Liver (tissue), 9 donors: ENCODE results near the gene SPEN. TPM values are rescaled to one million over a fixed set of nuclear protein-coding genes. Genes with fewer than 3 reads are reported as not detected.
A peak's percentile ranks its signal among the peaks of the same experiment; 100 is the strongest.

Experiments used
- DNase-seq: peaks from one replicate; pipeline ENCODE4 v3.0.0-alpha.2; 2017; ENCODE audit warnings: low spot score
- H3K27ac ChIP-seq, 2 donors: one replicate each; pipeline ENCODE4 v1.7.0; 2013; ENCODE audit warnings: inconsistent platforms in 2 of 2, low read length in 2 of 2, control low read depth in 1 of 2, low read depth in 1 of 2, mild to moderate bottlenecking in 1 of 2
- H3K27me3 ChIP-seq, 4 donors: one replicate each; pipeline versions ENCODE4 v1.6.1 to v1.7.0; 2013; ENCODE audit warnings: low read length in 3 of 4, inconsistent platforms in 1 of 4, mild to moderate bottlenecking in 1 of 4, moderate library complexity in 1 of 4; ENCODE audit not compliant: control insufficient read depth in 4 of 4, insufficient read depth in 4 of 4
- H3K36me3 ChIP-seq, 4 donors: one replicate each; pipeline versions ENCODE4 v1.6.1 to v1.7.0; 2013; ENCODE audit warnings: low read length in 3 of 4, mild to moderate bottlenecking in 3 of 4, low read depth in 1 of 4, moderate library complexity in 1 of 4; ENCODE audit not compliant: control insufficient read depth in 4 of 4, insufficient read depth in 3 of 4
- H3K4me1 ChIP-seq, 4 donors: one replicate each; pipeline versions ENCODE4 v1.6.1 to v1.7.0; 2013; ENCODE audit warnings: low read length in 3 of 4, mild to moderate bottlenecking in 3 of 4, moderate library complexity in 1 of 4; ENCODE audit not compliant: control insufficient read depth in 4 of 4, insufficient read depth in 4 of 4
- H3K4me3 ChIP-seq, 3 donors: one replicate each; pipeline versions ENCODE4 v1.6.1 to v1.7.0; 2013; ENCODE audit warnings: low read length in 3 of 3, control low read depth in 1 of 3, low read depth in 1 of 3, mild to moderate bottlenecking in 1 of 3
- H3K9ac ChIP-seq, 2 donors: one replicate each; pipeline ENCODE4 v1.7.0; 2013; ENCODE audit warnings: low read length in 2 of 2, mild to moderate bottlenecking in 2 of 2, moderate library complexity in 2 of 2, control low read depth in 1 of 2, low read depth in 1 of 2
- H3K9me3 ChIP-seq, 4 donors: one replicate each; pipeline versions ENCODE4 v1.6.1 to v1.7.0; 2013; ENCODE audit warnings: low read length in 3 of 4; ENCODE audit not compliant: control insufficient read depth in 4 of 4
- ATF3 ChIP-seq: IDR thresholded peaks from 2 replicates; pipeline ENCODE4 v1.6.1; 2016; ENCODE audit warnings: antibody characterized with exemption
- EGR1 ChIP-seq, 2 donors: IDR thresholded peaks; 2 replicates each; pipeline ENCODE4 v1.6.1; 2016 to 2018; ENCODE audit warnings: antibody characterized with exemption in 2 of 2, low read depth in 2 of 2
- FOXA1 ChIP-seq: IDR thresholded peaks from 2 replicates; pipeline ENCODE4 v1.6.1; 2016; ENCODE audit warnings: antibody characterized with exemption
- FOXA2 ChIP-seq: IDR thresholded peaks from 2 replicates; pipeline ENCODE4 v1.6.1; 2016; ENCODE audit warnings: antibody characterized with exemption
- GABPA ChIP-seq, 2 donors: IDR thresholded peaks in 1 of 2; conservative IDR thresholded peaks in 1 of 2; 2 replicates each; pipeline ENCODE4 v1.6.1; 2016; ENCODE audit warnings: antibody characterized with exemption in 2 of 2, mild to moderate bottlenecking in 1 of 2, moderate library complexity in 1 of 2
- HNF4A ChIP-seq, 2 donors: conservative IDR thresholded peaks; 2 replicates each; pipeline ENCODE4 v1.6.1; 2016; ENCODE audit warnings: antibody characterized with exemption in 2 of 2, mild to moderate bottlenecking in 2 of 2
- HNF4G ChIP-seq: IDR thresholded peaks from 2 replicates; pipeline ENCODE4 v1.6.1; 2016; ENCODE audit warnings: antibody characterized with exemption
- JUND ChIP-seq, 2 donors: IDR thresholded peaks; 2 replicates each; pipeline ENCODE4 v1.6.1; 2016; ENCODE audit warnings: antibody characterized with exemption in 2 of 2
- MAX ChIP-seq: IDR thresholded peaks from 2 replicates; pipeline ENCODE4 v1.6.1; 2016; ENCODE audit warnings: antibody characterized with exemption
- NR2F2 ChIP-seq: IDR thresholded peaks from 2 replicates; pipeline ENCODE4 v1.6.1; 2016; ENCODE audit warnings: antibody characterized with exemption
- REST ChIP-seq: IDR thresholded peaks from 2 replicates; pipeline ENCODE4 v1.6.1; 2016; ENCODE audit warnings: antibody characterized with exemption, mild to moderate bottlenecking
- RXRA ChIP-seq, 2 donors: IDR thresholded peaks; 2 replicates each; pipeline ENCODE4 v1.6.1; 2017 to 2018; ENCODE audit warnings: antibody characterized with exemption in 2 of 2, mild to moderate bottlenecking in 1 of 2
- SP1 ChIP-seq: IDR thresholded peaks from 2 replicates; pipeline ENCODE4 v1.6.1; 2018; ENCODE audit warnings: antibody characterized with exemption, mild to moderate bottlenecking
- TAF1 ChIP-seq: conservative IDR thresholded peaks from 2 replicates; pipeline ENCODE4 v1.6.1; 2016; ENCODE audit warnings: antibody characterized with exemption, mild to moderate bottlenecking
- YY1 ChIP-seq: IDR thresholded peaks from 2 replicates; pipeline ENCODE4 v1.6.1; 2016; ENCODE audit warnings: antibody characterized with exemption, mild to moderate bottlenecking
- ZBTB33 ChIP-seq: IDR thresholded peaks from 2 replicates; pipeline ENCODE4 v1.6.1; 2016; ENCODE audit warnings: antibody characterized with exemption
- WGBS: extraction: QIAGEN DNeasy Blood & Tissue Kit; methylation state at CpG from one replicate; pipeline ENCODE4 v1.1.7; 2013; 5-methylcytosine and 5-hydroxymethylcytosine counted together
- polyA plus RNA-seq, 2 donors: library from polyadenylated mRNA; stranded (reverse) in 1 of 2; unstranded in 1 of 2; fragments of 200-250 nt in 1 of 2; fragments of >200 nt in 1 of 2; fragmentation: Nextera tagmentation in 1 of 2; extraction: Ambion mirVana in 1 of 2; gene quantifications; one replicate each; pipeline versions ENCODE4 v1.2.1 to v1.2.3, GENCODE V29; 2013 to 2015
- total RNA-seq, 2 donors: library from RNA; depleted of rRNA; stranded (reverse); fragments of >200 nt; gene quantifications; one replicate each; pipeline ENCODE4 v1.2.3, GENCODE V29; 2014
- donor health status: healthy.
- donor health status: healthy.
- donor health status: healthy.
- donor health status: healthy.
- donor health status: healthy.

The SPEN gene
- total and polyA plus RNA-seq, 4 donors, result 7.4 to 29.4 (median 15.2) TPM

- Histone ChIP-seq H3K9me3 (no peaks in the 10 kb centered on the region), H3K36me3 (peaks cover 0 to 9% (median 6%) of the 10 kb centered on the region in 4 donors), H3K9ac (no peak overlapping the region), H3K4me3 (no peak overlapping the region), H3K27ac (no peak overlapping the region), H3K4me1 (peaks cover 0 to 14% (median 4%) of the 10 kb centered on the region in 4 donors), H3K27me3 (no peaks in the 10 kb centered on the region)
- 72% methylated on average over 1 of the region's 1 CpG for WGBS
- TF ChIP-seq NR2F2 (no peak), JUND (IDR thresholded peaks at IDR 0.05) (no peak), ATF3 (no peak)
- no peak for DNase-seq
Observed at GRCh38 chr1:15870421-15870820, 22.9 kb downstream of the SPEN start.

- WGBS, result 32% methylated on average over 1 of the region's 1 CpG
- Histone ChIP-seq H3K4me1 (peaks cover 0 to 9% (median 5%) of the 10 kb centered on the region in 4 donors), H3K9ac (no peak overlapping the region), H3K36me3 (peaks cover 0 to 12% (median 7%) of the 10 kb centered on the region in 4 donors), H3K4me3 (no peak overlapping the region), H3K27ac (no peak overlapping the region), H3K27me3 (no peaks in the 10 kb centered on the region), H3K9me3 (no peaks in the 10 kb centered on the region)
- TF ChIP-seq EGR1 (IDR thresholded peaks at IDR 0.05; ENCODE audit: low read depth in 2 of 2), result no peak
- no peak for TF ChIP-seq YY1
- no peak for TF ChIP-seq FOXA2
- no peak for TF ChIP-seq NR2F2
- TF ChIP-seq JUND (IDR thresholded peaks at IDR 0.05), result no peak
- TF ChIP-seq MAX, result no peak
- no peak for TF ChIP-seq HNF4A (conservative IDR thresholded peaks at IDR 0.05)
- no peak for TF ChIP-seq FOXA1
- DNase-seq, result no peak
Observed at GRCh38 chr1:15874471-15874870, 27.0 kb downstream of the SPEN start.

GRCh38 chr1:15876357-15877055 lies 29.0 kb downstream of the SPEN start:
- no peak overlapping the region for H3K27ac ChIP-seq
- H3K9ac ChIP-seq, result no peak overlapping the region
- TF ChIP-seq HNF4A (conservative IDR thresholded peaks at IDR 0.05) (peak; percentile 39 to 49), EGR1 (IDR thresholded peaks at IDR 0.05; ENCODE audit: low read depth in 2 of 2) (no peak)
- H3K27me3 ChIP-seq, result no peaks in the 10 kb centered on the region
- H3K4me3 ChIP-seq, result no peak overlapping the region
- peaks cover 0 to 13% (median 4%) of the 10 kb centered on the region in 4 donors for H3K4me1 ChIP-seq
- DNase-seq, result no peak
- WGBS, result 87% methylated on average over 12 of the region's 12 CpGs
- H3K36me3 ChIP-seq, result peaks cover 0 to 12% (median 7%) of the 10 kb centered on the region in 4 donors
- H3K9me3 ChIP-seq, result no peaks in the 10 kb centered on the region

- Histone ChIP-seq H3K4me3 (no peak overlapping the region), H3K9ac (no peak overlapping the region), H3K36me3 (peaks cover 0 to 3% (median 0%) of the 10 kb centered on the region in 4 donors), H3K27ac (no peak overlapping the region), H3K27me3 (no peaks in the 10 kb centered on the region), H3K9me3 (no peaks in the 10 kb centered on the region), H3K4me1 (peaks cover 4 to 34% (median 22%) of the 10 kb centered on the region in 4 donors)
- 95% methylated on average over 5 of the region's 5 CpGs for WGBS
- DNase-seq, result no peak
- TF ChIP-seq SP1, result no peak
- no peak for TF ChIP-seq ATF3
- TF ChIP-seq YY1, result no peak
- TF ChIP-seq EGR1 (IDR thresholded peaks at IDR 0.05; ENCODE audit: low read depth in 2 of 2), result no peak
- no peak for TF ChIP-seq ZBTB33
- no peak for TF ChIP-seq TAF1
- TF ChIP-seq HNF4G, result no peak
- no peak for TF ChIP-seq REST
- TF ChIP-seq MAX, result no peak
- TF ChIP-seq FOXA2, result no peak
- TF ChIP-seq NR2F2, result no peak
- TF ChIP-seq RXRA (IDR thresholded peaks at IDR 0.05), result no peak
- no peak for TF ChIP-seq GABPA (IDR thresholded peaks at IDR 0.05 in 1 of 2, conservative IDR thresholded peaks at IDR 0.05 in 1 of 2)
- no peak for TF ChIP-seq HNF4A (conservative IDR thresholded peaks at IDR 0.05)
Observed at GRCh38 chr1:15881961-15882360, 34.5 kb downstream of the SPEN start.
